ENCODE data around the gene SURF1.
"Not testable (repeated sequence)": the region's sequence is repeated elsewhere in the genome, so short reads cannot be mapped to it uniquely, and the experiment has no call there.

The SURF1 gene
- total RNA-seq, result 16.2 to 24.7 reads per million in 2 donors

DNA sequence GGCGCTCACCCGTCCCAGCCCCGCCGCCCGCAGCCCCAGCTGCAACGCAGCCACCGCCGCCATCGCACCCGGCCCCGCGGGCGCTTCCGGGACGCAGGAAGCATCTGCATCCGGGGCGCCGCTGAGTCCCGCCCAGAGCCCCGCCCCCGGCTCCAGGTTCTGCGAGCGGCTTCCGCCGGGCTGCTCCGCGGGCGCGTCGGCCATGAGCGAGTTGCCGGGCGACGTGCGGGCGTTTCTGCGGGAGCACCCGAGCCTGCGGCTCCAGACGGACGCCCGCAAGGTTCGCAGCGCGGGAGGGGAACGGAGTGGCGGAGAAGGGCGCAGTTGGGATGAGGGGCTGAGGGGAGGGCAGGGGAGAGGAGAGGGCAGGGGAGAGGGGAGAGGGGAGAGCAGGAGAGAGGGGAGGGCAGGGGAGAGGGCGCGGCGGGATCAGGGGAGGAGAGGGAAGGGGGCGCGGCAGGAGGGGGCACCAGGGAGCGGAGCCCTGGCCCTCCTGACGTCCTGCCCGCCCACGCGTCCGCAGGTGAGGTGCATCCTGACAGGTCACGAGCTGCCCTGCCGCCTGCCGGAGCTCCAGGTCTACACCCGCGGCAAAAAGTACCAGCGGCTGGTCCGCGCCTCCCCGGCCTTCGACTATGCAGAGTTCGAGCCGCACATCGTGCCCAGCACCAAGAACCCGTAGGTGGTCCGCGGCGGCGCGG lies at the start of gene SURF1, which contains the start of gene SURF2:
Gene SURF1, minus strand, starts transcription at position 97 of the 701 bp plus-strand sequence. Its CDS starts 34 bp downstream, at position 63.
Gene SURF2, plus strand, starts transcription at position 160 of the 701 bp plus-strand sequence. Its CDS starts 43 bp downstream, at position 203.
- DNase-seq, result peak; percentile 79 to 91 (median 86)

- no peak for DNase-seq
These were observed 49.5 kb upstream of the SURF1 start for GRCh38 chr9:133405508-133406438.

- no peak for DNase-seq
These were observed 48.2 kb upstream of the SURF1 start for GRCh38 chr9:133404454-133405002.

- DNase-seq, result peak in 4 of 5 experiments; percentile 31 to 64 (median 39)
These were observed 47.6 kb upstream of the SURF1 start for GRCh38 chr9:133403766-133404453.

DNA sequence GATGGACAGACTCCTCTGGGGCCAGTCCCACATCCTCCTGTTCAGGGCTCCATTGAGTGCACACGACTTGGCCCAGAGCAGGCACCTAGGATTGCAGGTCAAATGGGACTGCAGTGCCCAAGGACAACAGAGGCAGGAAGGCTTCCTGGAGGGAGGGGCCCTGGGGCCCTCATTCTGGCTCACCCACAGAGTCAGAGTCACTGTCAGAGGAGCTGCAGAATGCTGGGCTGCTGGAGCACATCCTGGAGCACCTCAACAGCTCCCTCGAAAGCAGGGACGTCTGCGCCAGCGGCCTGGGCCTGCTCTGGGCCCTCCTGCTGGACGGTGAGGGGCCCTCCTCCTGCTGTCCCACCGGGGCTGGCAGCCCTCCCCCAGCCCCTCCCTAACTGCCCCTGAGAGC lies 46.4 kb upstream of the SURF1 start:
- no peak for DNase-seq

DNA sequence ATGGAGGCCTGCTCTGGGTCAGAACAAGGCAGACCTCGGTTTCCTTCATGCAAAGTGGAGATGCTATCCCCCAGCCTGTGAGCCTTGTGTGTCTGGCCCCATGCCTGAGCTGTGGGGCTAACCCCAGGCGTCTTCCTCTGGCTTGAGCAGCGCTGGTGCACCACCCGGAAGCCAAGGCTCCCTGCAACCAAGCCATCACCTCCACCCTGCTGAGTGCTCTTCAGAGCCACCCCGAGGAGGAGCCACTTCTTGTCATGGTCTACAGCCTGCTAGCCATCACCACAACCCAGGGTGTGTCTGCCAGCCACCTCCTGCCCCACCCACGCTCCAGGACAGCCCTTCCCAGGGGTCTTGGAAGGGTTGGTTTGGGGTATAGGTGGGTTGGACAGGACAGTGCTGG lies 45.3 kb upstream of the SURF1 start:
- DNase-seq, result no peak

DNA sequence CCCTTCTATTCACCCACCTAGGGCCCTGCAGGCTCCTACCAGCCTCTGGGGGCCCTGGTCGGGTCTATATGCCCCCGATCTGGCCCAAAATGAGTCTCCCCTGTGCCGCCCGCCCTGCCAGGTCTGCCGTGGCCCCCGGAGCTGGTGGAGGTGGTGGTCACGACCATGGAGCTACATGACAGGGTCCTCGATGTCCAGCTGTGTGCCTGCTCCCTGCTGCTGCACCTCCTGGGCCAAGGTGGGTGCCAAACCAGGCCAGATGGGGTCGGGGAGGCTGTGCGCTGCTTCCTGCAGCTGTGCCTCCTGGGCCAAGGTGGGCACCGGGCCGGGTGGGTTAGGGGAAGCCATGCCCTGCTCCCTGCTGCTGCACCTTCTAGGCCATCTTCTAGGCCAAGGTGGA lies 44.0 kb upstream of the SURF1 start:
- no peak for DNase-seq

DNA sequence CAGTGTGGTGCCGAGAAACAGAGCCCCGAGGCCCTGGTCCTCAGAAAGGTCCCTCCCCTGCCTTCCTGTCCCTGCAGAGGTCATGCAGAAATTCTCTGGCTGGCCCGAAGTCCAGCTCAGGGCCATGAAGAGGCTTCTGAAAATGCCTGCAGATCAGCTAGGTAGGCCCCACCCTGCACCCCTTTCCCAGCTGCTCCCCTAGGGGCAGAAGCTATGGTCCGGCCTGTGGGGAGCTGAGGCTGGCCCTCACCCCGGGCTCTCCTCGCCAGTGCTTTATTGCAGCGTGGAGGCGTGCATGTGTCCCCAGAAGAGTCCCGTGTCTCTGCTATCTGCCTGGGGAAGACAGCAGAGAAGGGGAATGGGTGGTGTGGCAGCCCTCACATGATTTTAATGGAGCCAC lies 41.6 kb upstream of the SURF1 start:
- DNase-seq, result no peak

GRCh38 chr9:133397370-133397769 lies 41.1 kb upstream of the SURF1 start:
- no peak for DNase-seq

DNA sequence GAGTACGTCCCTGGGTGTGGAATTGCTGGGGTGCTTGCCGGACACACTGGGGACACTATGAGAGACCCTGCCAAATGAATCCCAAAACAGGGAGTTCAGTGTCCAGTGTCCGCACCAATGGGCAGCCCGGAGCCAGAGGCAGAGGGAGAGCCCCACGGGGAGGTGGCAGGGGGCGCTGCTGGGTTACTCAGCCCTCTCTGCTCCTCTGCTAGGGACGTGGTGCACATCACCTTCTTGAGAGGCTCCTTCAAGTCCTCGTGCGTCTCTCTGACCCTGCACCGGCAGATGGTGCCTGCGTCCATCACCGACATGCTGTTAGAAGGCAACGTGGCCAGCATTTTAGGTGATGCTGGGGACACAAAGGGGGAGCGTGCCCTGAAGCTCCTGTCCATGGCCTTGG lies 40.7 kb upstream of the SURF1 start:
- DNase-seq, result no peak

GRCh38 chr9:133394687-133395271 lies 38.5 kb upstream of the SURF1 start:
- no peak for DNase-seq

DNA sequence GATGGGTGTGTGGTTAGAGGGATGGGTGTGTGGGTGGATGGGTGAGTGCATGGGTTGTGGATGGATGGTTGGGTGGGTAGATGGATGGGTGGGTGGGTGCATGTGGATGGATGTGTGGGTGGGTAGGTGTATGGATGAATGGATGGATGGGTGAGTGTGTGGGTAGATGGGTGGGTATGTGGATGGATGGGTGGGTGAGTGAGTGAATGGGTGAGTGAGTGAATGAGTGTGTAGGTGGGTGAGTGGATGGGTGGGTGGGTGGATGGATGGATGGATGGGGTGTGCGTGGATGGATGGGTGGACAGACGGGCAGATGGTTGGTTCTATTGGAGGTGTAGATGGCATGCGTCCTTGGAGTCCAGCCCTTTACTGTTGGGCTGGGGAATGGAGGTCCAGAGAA lies 37.1 kb upstream of the SURF1 start:
- DNase-seq, result no peak

DNA sequence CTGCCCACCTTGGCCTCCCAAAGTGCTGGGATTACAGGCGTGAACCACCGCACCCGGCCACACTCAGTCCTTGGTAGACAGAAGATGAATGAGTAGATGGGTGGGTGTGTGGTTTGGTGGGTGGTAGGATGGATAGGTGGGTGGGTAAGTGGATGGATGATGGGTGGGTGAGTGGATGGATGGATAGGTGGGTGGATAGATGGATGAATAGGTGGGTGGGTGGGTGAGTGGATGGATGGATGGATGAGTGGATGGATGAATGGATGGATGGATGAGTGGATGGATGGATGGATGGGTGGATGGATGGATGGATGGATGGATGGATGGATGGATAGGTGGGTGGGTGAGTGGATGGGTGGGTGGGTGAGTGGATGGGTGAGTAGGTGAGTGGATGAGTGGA lies 36.0 kb upstream of the SURF1 start:
- DNase-seq, result not testable (repeated sequence)

DNA sequence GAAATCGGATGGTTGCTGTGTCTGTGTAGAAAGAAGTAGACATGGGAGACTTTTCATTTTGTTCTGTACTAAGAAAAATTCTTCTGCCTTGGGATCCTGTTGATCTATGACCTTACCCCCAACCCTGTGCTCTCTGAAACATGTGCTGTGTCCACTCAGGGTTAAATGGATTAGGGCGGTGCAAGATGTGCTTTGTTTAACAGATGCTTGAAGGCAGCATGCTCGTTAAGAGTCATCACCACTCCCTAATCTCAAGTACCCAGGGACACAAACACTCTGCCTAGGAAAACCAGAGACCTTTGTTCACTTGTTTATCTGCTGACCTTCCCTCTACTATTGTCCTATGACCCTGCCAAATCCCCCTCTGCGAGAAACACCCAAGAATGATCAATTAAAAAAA lies 35.2 kb upstream of the SURF1 start:
- DNase-seq, result not testable (repeated sequence)

DNA sequence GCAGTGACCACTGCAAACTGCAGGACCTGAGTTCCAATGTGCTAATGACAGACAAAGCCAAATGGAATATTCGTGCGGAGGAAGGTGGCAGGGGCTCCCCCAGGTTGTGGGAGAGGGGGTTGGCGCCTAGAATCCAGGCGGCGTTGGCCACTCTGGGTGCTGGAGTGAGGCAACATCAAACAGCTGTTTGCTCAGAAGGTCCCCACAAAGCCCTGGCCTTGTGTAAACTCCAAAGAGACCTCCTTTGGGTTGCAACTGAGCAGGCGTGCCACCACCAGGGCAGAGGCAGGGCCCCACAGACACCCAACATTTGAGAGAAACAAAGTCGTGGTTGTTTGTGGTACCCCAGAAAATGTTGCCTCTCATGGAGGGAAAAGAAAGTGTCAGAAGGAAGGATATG lies 34.4 kb upstream of the SURF1 start:
- no peak for DNase-seq

GRCh38 chr9:133389562-133389961 lies 33.3 kb upstream of the SURF1 start:
- no peak for DNase-seq

- DNase-seq, result no peak
These were observed 32.8 kb upstream of the SURF1 start for GRCh38 chr9:133389025-133389557.

GRCh38 chr9:133387680-133388079 lies 31.4 kb upstream of the SURF1 start:
- DNase-seq, result no peak

DNA sequence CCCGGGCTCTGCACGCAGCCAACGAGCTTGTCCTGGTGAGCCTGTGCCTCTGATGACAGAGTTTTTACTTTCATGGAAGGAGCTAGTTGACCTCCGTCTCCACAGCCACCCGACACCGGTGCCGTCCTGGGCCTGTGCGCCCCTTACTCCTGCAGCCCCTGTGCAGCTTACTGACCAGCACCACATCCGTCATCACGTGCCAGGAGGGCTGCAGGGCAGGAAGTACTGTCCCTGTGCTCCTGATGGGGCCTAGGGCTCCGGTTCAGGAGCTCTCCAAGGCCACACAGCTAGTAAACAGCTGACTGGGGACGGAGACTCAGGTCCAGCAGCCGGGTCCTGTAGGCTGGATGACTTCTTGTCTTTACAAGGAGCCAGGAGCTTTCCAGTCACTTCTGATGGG lies 30.1 kb upstream of the SURF1 start:
- DNase-seq, result no peak

- no peak for DNase-seq
These were observed 29.2 kb upstream of the SURF1 start for GRCh38 chr9:133385452-133385851.

GRCh38 chr9:133384736-133385321 lies 28.5 kb upstream of the SURF1 start:
- DNase-seq, result no peak

DNA sequence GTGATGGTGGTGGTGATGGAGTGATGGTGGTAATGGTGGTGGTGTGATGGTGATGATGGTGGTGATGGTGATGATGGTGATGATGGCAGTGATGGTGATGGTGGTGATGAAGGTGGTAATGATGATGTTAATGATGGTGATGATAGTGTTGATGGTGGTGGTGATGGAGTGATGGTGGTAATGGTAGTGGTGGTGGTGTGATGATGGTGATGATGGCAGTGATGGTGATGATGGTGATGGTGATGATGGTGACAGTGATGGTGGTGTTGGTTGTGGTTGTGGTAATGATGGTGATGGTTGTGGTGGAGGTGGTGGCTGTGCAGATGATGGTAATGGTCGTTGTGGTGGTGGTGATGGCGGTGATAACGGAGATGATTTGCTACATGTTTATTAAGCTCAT lies 27.2 kb upstream of the SURF1 start:
- DNase-seq, result no peak
